Effector memory CD8-positive, alpha-beta T cell (primary cell): Measurements from ENCODE around the gene ZNF511.

Experiments
- ATAC-seq: fragments of 150-1000 bp; cut with Tn5 transposase; replicated peaks from 2 replicates; pipeline ENCODE4 v1.10.0; 2021; ENCODE audit warnings: mild to moderate bottlenecking, moderate library complexity
- DNase-seq, 3 experiments: peaks; one replicate each; pipeline ENCODE4 v3.0.0; 2021
- H3K27ac Mint-ChIP-seq, 2 donors: one replicate each; pipeline ENCODE4 v1.8.0; 2022; ENCODE audit warnings: mild to moderate bottlenecking in 2 of 2, mixed read lengths in 2 of 2, moderate library complexity in 2 of 2
- H3K27me3 Mint-ChIP-seq, 2 donors: one replicate each; pipeline ENCODE4 v1.8.0; 2022; ENCODE audit warnings: mixed read lengths in 2 of 2
- H3K36me3 Mint-ChIP-seq: one replicate; pipeline ENCODE4 v1.8.0; 2022; ENCODE audit warnings: mild to moderate bottlenecking, moderate library complexity, mixed read lengths; ENCODE audit not compliant: insufficient read depth
- H3K4me1 Mint-ChIP-seq, 2 donors: one replicate each; pipeline ENCODE4 v1.8.0; 2022; ENCODE audit warnings: low read depth in 2 of 2, mixed read lengths in 2 of 2
- H3K4me3 Mint-ChIP-seq, 2 donors: one replicate each; pipeline ENCODE4 v1.8.0; 2022; ENCODE audit warnings: mild to moderate bottlenecking in 2 of 2, mixed read lengths in 2 of 2, moderate library complexity in 2 of 2
- H3K9me3 Mint-ChIP-seq, 2 donors: one replicate each; pipeline ENCODE4 v1.8.0; 2022; ENCODE audit warnings: mixed read lengths in 2 of 2

Gene ZNF511

DNA sequence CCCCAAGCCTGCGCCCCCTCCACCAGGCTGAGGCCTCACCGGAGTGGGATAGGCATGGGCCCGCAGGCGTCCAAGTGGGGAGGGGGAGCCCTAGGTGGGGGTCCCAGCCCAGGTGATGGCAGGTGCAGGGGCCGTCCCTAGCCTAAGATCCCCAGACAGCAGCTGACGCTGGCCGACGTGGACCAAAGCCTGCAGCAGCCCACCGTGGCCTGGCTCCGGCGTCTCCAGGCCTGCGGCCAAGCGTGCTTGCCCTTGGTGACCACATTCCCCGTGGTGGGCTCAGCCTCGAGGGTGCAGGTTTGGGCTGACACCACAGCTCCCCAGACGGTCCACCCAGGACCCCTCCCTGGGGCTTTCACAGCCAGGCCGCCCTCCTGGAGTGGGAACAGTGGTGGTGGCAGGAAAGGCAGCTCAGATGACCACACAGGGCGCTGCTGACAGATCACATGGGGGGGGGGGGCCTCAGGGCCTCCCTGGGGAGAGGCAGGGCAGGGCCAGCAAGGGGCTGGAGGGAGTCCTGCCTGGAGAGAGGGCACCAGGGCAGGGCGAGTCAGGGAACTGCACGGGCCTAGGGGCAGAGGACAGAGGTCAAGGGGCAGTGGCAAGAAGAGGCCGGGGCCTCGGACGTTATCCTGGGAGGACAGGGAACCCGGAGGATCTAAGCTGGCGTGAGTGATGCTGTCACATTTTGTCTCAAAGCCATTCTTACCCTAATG lies 31.3 kb upstream of the ZNF511 start:
- Mint-ChIP-seq H3K27ac (peak overlapping the region; percentile 98 to 99), H3K27me3 (no peaks in the 10 kb centered on the region), H3K4me1 (peaks cover 19 to 35% of the 10 kb centered on the region in 2 donors), H3K36me3 (peaks cover 44% of the 10 kb centered on the region), H3K4me3 (peak overlapping the region; percentile 90 to 91), H3K9me3 (no peaks in the 10 kb centered on the region)
- DNase-seq (no peak), ATAC-seq (no peak)

- H3K36me3 Mint-ChIP-seq: peaks cover 48% of the 10 kb centered on the region
- H3K27me3 Mint-ChIP-seq: no peaks in the 10 kb centered on the region
- H3K4me3 Mint-ChIP-seq: peak overlapping the region; percentile 90 to 91
- peak overlapping the region; percentile 98 to 99 for H3K27ac Mint-ChIP-seq
- ATAC-seq (no peak), DNase-seq (no peak)
- H3K4me1 Mint-ChIP-seq: peaks cover 19 to 35% of the 10 kb centered on the region in 2 donors
- no peaks in the 10 kb centered on the region for H3K9me3 Mint-ChIP-seq
Observed at GRCh38 chr10:133277993-133278576, 30.6 kb upstream of the ZNF511 start.

DNA sequence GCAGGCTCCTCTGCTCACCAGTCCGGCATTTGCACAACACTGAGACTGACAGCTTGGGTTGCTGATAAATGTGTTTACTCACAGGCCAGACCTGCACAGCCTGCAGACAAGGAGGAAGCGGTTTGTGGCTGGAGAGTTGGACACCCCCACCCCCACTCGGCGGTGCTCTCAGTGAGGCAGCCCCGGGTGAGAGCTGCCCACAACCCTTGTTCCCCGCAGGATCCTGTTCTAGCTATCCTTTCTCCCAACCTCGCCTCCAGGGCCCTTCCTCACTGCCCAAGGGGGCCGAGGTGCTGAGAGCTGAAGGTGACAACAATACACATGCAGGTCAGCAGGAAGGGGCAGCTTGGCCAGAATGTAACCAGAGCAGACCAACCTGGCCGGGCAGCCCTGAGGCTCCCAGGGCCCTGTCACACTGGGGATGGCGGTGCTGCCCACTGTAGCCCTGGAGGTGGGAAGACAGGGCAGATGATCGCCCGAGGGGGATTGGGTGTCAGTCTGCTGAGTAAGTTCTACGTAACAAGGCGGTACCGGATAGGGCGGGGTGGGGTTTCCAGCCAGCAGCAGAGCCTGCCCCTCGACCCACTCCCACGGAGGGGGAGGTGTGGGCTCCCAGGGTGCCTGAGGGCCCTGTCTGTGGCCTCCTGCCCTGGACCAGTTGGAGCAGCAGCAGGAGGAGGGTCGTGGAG lies 30.0 kb upstream of the ZNF511 start:
- ATAC-seq: peak; percentile 62
- H3K27ac Mint-ChIP-seq: peak overlapping the region; percentile 98 to 99
- no peaks in the 10 kb centered on the region for H3K27me3 Mint-ChIP-seq
- peak overlapping the region; percentile 90 to 91 for H3K4me3 Mint-ChIP-seq
- H3K4me1 Mint-ChIP-seq: peaks cover 19 to 35% of the 10 kb centered on the region in 2 donors
- peak; percentile 75 to 82 (median 80) for DNase-seq
- H3K9me3 Mint-ChIP-seq: no peaks in the 10 kb centered on the region
- peaks cover 54% of the 10 kb centered on the region for H3K36me3 Mint-ChIP-seq

GRCh38 chr10:133279326-133280226 lies 29.1 kb upstream of the ZNF511 start:
- H3K36me3 Mint-ChIP-seq: peaks cover 61% of the 10 kb centered on the region
- H3K4me3 Mint-ChIP-seq: peak overlapping the region; percentile 90 to 91
- H3K4me1 Mint-ChIP-seq: peaks cover 19 to 34% of the 10 kb centered on the region in 2 donors
- ATAC-seq (no peak), DNase-seq (no peak)
- H3K27me3 Mint-ChIP-seq: no peaks in the 10 kb centered on the region
- no peaks in the 10 kb centered on the region for H3K9me3 Mint-ChIP-seq
- peak overlapping the region; percentile 98 to 99 for H3K27ac Mint-ChIP-seq

DNA sequence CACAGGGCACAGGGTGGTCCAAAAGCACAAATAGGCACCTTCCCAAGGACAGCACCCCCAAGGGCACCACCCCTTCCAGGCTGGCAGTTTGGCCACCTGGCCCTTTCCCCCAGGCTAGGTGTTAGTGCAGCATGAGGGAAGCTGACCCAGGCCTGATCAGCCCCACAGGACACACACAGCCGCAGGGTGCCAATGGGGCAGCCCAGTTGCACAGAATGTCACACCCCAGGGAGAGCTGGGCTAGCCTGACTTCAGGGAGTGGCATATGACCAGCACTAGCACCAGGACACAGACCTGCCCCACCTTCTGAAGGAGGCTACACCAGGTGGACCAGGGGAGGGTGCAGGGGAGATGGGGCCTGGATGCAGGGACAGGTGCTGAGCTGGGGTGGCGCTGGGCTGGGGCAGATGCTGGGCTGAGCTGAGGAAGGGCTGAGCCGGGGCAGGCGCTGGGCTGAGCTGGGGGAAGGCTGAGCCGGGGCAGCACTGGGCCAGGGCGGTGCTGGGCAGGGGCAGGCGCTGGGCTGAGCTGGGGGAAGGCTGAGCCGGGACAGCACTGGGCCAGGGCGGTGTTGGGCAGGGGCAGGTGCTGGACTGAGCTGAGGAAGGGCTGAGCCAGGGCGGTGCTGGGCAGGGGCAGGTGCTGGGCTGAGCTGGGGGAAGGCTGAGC lies 28.2 kb upstream of the ZNF511 start:
- H3K9me3 Mint-ChIP-seq: no peaks in the 10 kb centered on the region
- H3K27me3 Mint-ChIP-seq: no peaks in the 10 kb centered on the region
- H3K4me3 Mint-ChIP-seq: no peak overlapping the region
- no peak for ATAC-seq
- DNase-seq: no peak
- peaks cover 61% of the 10 kb centered on the region for H3K36me3 Mint-ChIP-seq
- peak overlapping the region; percentile 98 to 99 for H3K27ac Mint-ChIP-seq
- H3K4me1 Mint-ChIP-seq: peaks cover 19 to 26% of the 10 kb centered on the region in 2 donors

DNA sequence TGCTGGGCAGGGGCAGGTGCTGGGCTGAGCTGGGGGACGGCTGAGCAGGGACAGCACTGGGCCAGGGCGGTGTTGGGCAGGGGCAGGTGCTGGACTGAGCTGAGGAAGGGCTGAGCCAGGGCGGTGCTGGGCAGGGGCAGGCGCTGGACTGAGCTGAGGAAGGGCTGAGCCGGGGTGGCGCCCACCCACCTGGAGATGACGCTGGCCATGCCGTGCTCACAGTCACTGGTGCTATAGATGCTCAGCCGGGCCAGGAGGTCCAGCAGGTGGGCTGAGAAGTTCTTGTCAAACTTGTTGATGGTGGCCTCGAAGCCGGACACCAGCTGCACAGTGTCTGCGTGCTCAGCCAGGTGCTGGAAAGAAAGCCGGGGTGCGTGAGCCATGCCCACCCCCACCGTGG lies 27.6 kb upstream of the ZNF511 start:
- H3K27ac Mint-ChIP-seq: no peak overlapping the region
- no peaks in the 10 kb centered on the region for H3K27me3 Mint-ChIP-seq
- no peak for ATAC-seq
- no peak overlapping the region for H3K4me3 Mint-ChIP-seq
- peaks cover 21 to 22% of the 10 kb centered on the region in 2 donors for H3K4me1 Mint-ChIP-seq
- peaks cover 61% of the 10 kb centered on the region for H3K36me3 Mint-ChIP-seq
- no peak for DNase-seq
- no peaks in the 10 kb centered on the region for H3K9me3 Mint-ChIP-seq

DNA sequence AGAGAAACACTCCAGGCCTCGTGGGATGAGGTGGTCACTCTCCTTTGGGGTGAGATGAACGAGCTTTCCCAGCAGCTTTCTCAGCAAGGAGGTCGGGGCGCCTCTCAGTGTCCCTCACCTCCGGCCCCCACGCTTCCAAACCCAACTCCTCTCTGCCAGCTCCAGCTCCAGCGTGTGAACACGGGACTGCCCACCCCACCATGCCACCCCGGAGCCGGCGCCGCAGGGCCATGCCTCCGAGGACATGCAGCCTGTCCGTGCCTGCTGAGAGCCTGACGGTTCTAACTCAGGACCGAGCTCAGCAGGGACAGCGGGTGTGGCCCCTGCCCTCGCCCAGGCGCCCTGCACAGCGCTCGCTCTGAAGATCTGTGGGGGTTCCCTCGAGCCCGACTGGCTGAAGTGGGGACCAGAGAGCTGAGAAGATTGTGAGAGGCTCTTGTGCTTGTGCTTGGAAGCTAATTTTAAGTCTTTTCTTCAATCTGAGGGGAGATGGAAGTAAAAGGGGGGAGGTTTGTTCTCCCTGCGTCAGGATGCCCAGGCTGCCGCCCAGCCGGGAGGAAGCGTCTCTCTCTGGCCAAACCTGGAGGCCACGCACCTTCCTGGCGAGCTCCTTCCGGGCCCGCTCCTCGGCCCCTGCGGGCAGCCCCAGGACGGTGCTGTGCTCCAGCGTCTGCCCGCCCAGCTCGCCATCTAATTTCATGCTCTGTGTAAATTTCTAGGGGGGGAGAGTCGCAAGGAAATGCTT lies 26.9 kb upstream of the ZNF511 start:
- peaks cover 21 to 22% of the 10 kb centered on the region in 2 donors for H3K4me1 Mint-ChIP-seq
- H3K36me3 Mint-ChIP-seq: peaks cover 61% of the 10 kb centered on the region
- no peak overlapping the region for H3K4me3 Mint-ChIP-seq
- DNase-seq: no peak
- no peaks in the 10 kb centered on the region for H3K9me3 Mint-ChIP-seq
- H3K27me3 Mint-ChIP-seq: no peaks in the 10 kb centered on the region
- no peak for ATAC-seq
- H3K27ac Mint-ChIP-seq: peak overlapping the region in 1 of 2 donors; percentile 32

GRCh38 chr10:133282846-133283390 lies 25.8 kb upstream of the ZNF511 start:
- ATAC-seq (no peak), DNase-seq (no peak)
- Mint-ChIP-seq H3K4me1 (peaks cover 16 to 17% of the 10 kb centered on the region in 2 donors), H3K4me3 (no peak overlapping the region), H3K9me3 (no peaks in the 10 kb centered on the region), H3K27me3 (no peaks in the 10 kb centered on the region), H3K36me3 (peaks cover 54% of the 10 kb centered on the region), H3K27ac (peak overlapping the region in 1 of 2 donors; percentile 32)

- no peak overlapping the region for H3K27ac Mint-ChIP-seq
- H3K4me3 Mint-ChIP-seq: no peak overlapping the region
- H3K9me3 Mint-ChIP-seq: no peaks in the 10 kb centered on the region
- no peak for ATAC-seq
- H3K27me3 Mint-ChIP-seq: no peaks in the 10 kb centered on the region
- H3K36me3 Mint-ChIP-seq: peaks cover 50% of the 10 kb centered on the region
- DNase-seq: no peak
- peaks cover 6 to 7% of the 10 kb centered on the region in 2 donors for H3K4me1 Mint-ChIP-seq
Observed at GRCh38 chr10:133283931-133284330, 24.8 kb upstream of the ZNF511 start.

- ATAC-seq: no peak
- Mint-ChIP-seq H3K4me1 (peaks cover 0 to 3% of the 10 kb centered on the region in 2 donors), H3K4me3 (no peak overlapping the region), H3K27me3 (no peaks in the 10 kb centered on the region), H3K36me3 (peaks cover 63% of the 10 kb centered on the region), H3K9me3 (no peaks in the 10 kb centered on the region), H3K27ac (no peak overlapping the region)
- no peak for DNase-seq
Observed at GRCh38 chr10:133285217-133285616, 23.5 kb upstream of the ZNF511 start.

DNA sequence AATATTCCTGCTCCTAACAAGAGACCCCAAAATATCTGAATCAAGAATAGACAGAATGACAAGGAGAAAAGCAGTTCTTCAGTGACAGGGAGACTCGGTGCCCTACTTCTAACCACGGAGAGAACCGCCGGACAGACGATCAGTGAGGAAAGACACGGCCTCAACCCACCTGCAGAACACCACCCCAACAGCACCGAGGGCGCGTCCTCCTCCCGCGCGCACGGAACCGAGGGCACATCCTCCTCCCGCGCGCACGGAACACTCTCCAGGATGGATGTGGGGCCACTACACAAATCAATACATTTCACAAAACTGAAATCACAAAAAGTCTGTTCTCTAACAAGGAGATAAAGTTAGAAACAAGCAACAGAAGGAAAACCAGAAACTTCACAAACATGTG lies 22.3 kb upstream of the ZNF511 start:
- DNase-seq: no peak
- H3K27me3 Mint-ChIP-seq: no peaks in the 10 kb centered on the region
- ATAC-seq: no peak
- no peak overlapping the region for H3K4me3 Mint-ChIP-seq
- peak overlapping the region; percentile 1 to 46 for H3K27ac Mint-ChIP-seq
- peaks cover 0 to 3% of the 10 kb centered on the region in 2 donors for H3K4me1 Mint-ChIP-seq
- H3K36me3 Mint-ChIP-seq: peaks cover 68% of the 10 kb centered on the region
- no peaks in the 10 kb centered on the region for H3K9me3 Mint-ChIP-seq
